Activated CD8-positive, alpha-beta memory T cell treated with anti-CD3 and anti-CD28 coated beads, Interleukin-2, amount 10 ng/mL, durations not matched to agents 7 days and 5 days (primary cell): ENCODE measurements around the gene ZNF326. TPM values are rescaled to one million over a fixed set of nuclear protein-coding genes. Genes with fewer than 3 reads are reported as not detected.
A peak's percentile ranks its signal among the peaks of the same experiment; 100 is the strongest.

Source experiments
- ATAC-seq: fragments of 150-1000 bp; cut with Tn5 transposase; one replicate; pipeline ENCODE4 v1.10.0; 2021; ENCODE audit warnings: moderate library complexity
- CTCF ChIA-PET: fragments of 350-600 bp; sonication (Branson Sonifier 250); formaldehyde crosslinking; loops from one replicate; lab custom pipeline; 2021; ENCODE audit warnings: antibody characterized with exemption; lab: Charles Lee
- DNase-seq: peaks from one replicate; pipeline ENCODE4 v3.0.0-alpha.2; 2020
- H3K27ac Mint-ChIP-seq: one replicate; pipeline ENCODE4 v1.8.0; 2021; ENCODE audit warnings: mild to moderate bottlenecking, mixed read lengths
- H3K27me3 Mint-ChIP-seq: one replicate; pipeline ENCODE4 v1.8.0; 2021; ENCODE audit warnings: mixed read lengths
- H3K36me3 Mint-ChIP-seq: one replicate; pipeline ENCODE4 v1.8.0; 2021; ENCODE audit warnings: mild to moderate bottlenecking, mixed read lengths
- H3K4me1 Mint-ChIP-seq: one replicate; pipeline ENCODE4 v1.8.0; 2021; ENCODE audit warnings: mixed read lengths
- H3K4me3 Mint-ChIP-seq: one replicate; pipeline ENCODE4 v1.8.0; 2021; ENCODE audit warnings: mild to moderate bottlenecking, moderate library complexity, mixed read lengths
- H3K9me3 Mint-ChIP-seq: one replicate; pipeline ENCODE4 v1.8.0; 2022; ENCODE audit warnings: low read depth, mixed read lengths
- total RNA-seq, 2 experiments: library from RNA; stranded (reverse); gene quantifications; one replicate each; pipeline ENCODE4 v1.2.3, GENCODE V29; 2021

Gene ZNF326
- total RNA-seq, 2 experiments from 2014 or later: 16.3 to 19.9 TPM

DNA sequence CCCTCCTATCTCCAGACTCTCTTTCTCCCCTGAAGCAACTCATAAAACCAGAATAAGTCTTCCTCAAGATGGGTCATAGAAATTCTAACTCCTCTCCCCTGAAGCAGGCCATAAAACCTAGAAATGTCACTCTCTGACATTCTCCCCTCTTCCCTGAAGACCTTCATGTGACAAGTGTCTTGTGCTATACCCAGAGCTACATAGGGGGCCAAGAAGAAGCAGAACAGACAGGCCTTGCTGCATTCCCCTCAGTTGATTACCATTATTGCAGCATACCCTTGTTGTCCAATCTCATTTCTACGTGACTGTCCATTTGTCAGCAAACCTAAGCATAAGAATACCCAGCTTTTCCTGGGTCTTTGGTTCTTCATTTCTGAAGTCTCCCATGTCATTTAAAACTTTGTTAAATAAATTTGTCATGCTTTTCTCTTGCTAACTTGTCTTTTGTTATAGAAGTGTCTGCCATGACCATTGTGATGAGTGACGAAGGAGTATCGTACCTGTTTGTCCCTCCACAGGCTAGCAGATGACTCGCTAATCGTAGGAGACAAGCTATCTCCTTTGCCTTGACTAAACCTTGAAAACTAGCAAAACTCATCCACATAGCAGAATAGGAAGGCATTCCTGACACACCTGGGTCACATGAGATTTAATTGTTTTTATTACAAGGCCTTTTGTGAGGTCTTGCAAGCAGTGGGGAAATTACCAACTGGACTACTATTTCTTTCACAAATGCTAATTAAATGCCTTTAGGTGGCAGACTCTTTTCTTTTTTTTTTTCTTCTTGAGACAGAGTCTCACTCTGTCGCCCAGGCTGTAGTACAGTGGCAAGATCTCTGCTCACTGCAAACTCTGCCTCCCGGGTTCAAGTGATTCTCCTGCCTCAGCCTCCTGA lies 39.4 kb upstream of the ZNF326 start:
- ATAC-seq (no peak), DNase-seq (no peak)
- no peaks in the 10 kb centered on the region for H3K27me3 Mint-ChIP-seq
- H3K4me3 Mint-ChIP-seq: no peak overlapping the region
- CTCF ChIA-PET: no interaction called here
- no peak overlapping the region for H3K27ac Mint-ChIP-seq
- H3K4me1 Mint-ChIP-seq: peaks cover 24% of the 10 kb centered on the region
- peaks cover 2% of the 10 kb centered on the region for H3K36me3 Mint-ChIP-seq
- peaks cover 6% of the 10 kb centered on the region for H3K9me3 Mint-ChIP-seq

DNA sequence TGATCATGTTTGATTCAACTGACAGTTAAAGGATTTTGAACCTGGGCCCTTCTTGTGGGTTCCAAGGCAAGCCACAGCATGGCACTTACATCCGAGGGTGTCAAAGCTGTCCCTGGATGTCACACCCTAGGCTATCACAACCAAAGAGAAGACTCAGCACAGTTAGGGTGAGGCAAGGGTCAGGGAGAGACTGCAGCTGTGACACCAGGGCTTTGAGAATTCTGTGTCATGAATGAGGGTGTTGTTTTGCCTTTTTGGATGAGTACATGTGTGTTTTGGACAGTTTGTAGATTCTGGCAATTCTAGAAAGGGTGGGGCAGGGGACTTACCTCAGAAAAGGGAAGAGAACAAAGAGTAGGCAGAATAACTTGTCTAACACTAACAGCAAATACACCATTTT lies 37.8 kb upstream of the ZNF326 start:
- no peak overlapping the region for H3K4me3 Mint-ChIP-seq
- H3K9me3 Mint-ChIP-seq: peaks cover 6% of the 10 kb centered on the region
- CTCF ChIA-PET: no interaction called here
- peak; percentile 60 for DNase-seq
- no peaks in the 10 kb centered on the region for H3K27me3 Mint-ChIP-seq
- peak; percentile 69 for ATAC-seq
- no peak overlapping the region for H3K27ac Mint-ChIP-seq
- H3K36me3 Mint-ChIP-seq: peaks cover 2% of the 10 kb centered on the region
- peaks cover 24% of the 10 kb centered on the region for H3K4me1 Mint-ChIP-seq

DNA sequence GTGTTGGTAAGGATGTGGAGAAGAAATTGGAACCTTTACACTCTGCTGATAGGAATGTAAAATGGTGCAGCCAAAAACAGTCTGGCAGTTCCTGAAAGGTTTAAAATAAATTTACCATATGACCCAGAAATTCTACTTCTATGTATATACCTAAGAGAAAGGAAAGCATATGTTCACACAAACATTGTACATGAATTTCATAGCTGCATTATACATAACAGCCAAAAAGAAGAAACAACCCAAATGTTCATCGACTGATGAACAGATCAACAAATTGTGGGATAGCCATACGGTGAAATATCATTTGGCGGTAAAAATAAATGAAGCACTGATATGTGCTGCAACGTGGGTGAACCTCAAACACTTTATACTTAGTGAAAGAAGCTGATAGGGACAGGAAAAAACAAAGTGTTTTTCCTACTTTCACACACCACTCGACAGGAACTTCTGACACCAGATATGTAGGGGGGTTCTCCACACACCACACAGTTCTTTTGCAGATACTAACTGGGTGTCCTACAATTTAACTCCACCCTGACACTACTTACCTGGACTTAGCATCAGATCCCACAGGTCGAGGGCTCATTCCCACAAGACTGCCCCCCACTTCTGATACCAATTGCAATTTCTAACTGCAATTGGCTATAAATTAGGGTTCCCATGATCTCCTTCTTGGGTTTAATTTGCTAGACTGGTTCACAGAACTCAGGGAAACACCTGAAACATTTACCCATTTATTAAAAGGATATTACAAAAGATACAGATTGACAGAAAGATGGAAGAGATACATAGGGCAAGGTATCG lies 35.9 kb upstream of the ZNF326 start:
- CTCF ChIA-PET: no interaction called here

DNA sequence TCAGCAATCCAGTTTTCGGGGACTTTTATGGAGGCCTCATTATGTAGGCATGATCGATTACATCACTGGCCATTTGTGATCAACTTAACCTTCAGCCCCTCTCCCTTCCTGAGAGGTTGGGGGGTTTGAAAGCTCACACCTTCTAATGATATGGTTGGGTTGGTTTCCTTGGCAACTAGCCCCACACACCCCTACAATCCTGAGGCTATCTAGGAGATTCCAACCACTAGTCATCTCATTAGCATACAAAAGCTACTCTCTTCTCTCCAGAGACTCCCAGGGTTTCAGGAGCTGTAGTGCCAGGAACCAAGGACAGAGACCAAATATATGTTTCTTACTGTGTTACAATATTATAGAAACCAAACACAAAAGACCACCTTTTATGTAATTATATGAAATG lies 35.2 kb upstream of the ZNF326 start:
- Mint-ChIP-seq H3K27me3 (peaks cover 9% of the 10 kb centered on the region), H3K36me3 (peaks cover 2% of the 10 kb centered on the region), H3K27ac (no peak overlapping the region), H3K9me3 (peaks cover 6% of the 10 kb centered on the region), H3K4me1 (peaks cover 12% of the 10 kb centered on the region), H3K4me3 (no peak overlapping the region)
- no peak for ATAC-seq
- DNase-seq: no peak
- CTCF ChIA-PET: no interaction called here

More for the DNA sequence above, 35.9 kb upstream of the ZNF326 start:
- Mint-ChIP-seq H3K27me3 (peaks cover 6% of the 10 kb centered on the region), H3K27ac (no peak overlapping the region), H3K36me3 (peaks cover 2% of the 10 kb centered on the region), H3K9me3 (peaks cover 6% of the 10 kb centered on the region), H3K4me1 (peaks cover 12% of the 10 kb centered on the region), H3K4me3 (no peak overlapping the region)
- DNase-seq (no peak), ATAC-seq (no peak)

DNA sequence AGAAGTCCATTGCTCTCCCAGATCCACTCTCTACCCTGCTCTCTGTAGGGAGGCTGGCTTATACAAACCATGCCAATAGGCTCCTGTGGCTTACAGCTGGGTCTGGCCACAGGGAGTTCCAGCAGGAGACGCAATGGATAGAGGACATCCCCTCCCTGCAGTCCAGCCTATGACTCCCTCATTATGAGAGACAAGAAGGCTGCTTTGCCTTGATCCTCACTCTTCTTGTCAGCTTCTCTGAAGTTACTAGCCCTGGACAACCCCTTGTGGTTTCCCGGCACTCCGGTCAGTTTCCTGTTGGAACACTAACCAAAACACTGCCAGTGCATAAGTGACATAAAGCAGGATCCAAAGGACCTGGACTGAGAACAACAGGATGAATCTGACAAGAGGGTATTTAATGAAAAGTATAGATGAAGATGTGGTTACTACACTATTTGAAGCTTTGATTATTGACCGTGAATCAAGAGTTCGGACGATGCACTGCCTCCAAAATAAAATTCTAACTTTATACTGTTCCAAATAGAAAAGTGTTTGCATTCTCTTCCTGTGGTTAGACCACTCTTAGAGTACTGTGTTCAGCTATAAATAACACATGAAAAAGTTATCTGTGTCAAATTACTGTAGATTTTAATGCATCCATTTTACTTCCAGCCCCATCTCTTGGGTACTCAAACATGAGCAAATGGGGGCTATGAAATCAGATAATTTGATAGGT lies 32.7 kb upstream of the ZNF326 start:
- ATAC-seq (no peak), DNase-seq (no peak)
- Mint-ChIP-seq H3K36me3 (peaks cover 2% of the 10 kb centered on the region), H3K4me3 (no peak overlapping the region), H3K27ac (no peak overlapping the region), H3K9me3 (peaks cover 6% of the 10 kb centered on the region), H3K27me3 (peaks cover 21% of the 10 kb centered on the region), H3K4me1 (peaks cover 8% of the 10 kb centered on the region)
- CTCF ChIA-PET: no interaction called here

DNA sequence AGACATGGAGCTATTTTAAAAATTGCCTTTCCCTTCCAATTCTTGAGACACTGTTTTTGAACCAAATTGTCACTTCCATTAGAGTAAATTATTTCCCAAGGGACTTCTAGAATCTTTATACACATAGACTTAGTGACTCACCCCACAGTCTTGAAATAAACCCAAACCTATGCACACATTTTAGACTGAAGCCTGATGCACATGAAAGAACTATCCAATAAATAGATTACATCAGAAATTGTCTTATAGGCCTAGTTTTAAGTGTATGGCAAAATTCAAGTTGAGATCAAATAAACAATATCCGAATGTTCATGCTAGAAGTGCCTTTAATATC lies 32.2 kb upstream of the ZNF326 start:
- no peak overlapping the region for H3K27ac Mint-ChIP-seq
- H3K36me3 Mint-ChIP-seq: peaks cover 2% of the 10 kb centered on the region
- H3K27me3 Mint-ChIP-seq: peaks cover 21% of the 10 kb centered on the region
- ATAC-seq: no peak
- H3K4me1 Mint-ChIP-seq: peaks cover 5% of the 10 kb centered on the region
- H3K4me3 Mint-ChIP-seq: no peak overlapping the region
- H3K9me3 Mint-ChIP-seq: peaks cover 6% of the 10 kb centered on the region
- DNase-seq: no peak
- CTCF ChIA-PET: no interaction called here

DNA sequence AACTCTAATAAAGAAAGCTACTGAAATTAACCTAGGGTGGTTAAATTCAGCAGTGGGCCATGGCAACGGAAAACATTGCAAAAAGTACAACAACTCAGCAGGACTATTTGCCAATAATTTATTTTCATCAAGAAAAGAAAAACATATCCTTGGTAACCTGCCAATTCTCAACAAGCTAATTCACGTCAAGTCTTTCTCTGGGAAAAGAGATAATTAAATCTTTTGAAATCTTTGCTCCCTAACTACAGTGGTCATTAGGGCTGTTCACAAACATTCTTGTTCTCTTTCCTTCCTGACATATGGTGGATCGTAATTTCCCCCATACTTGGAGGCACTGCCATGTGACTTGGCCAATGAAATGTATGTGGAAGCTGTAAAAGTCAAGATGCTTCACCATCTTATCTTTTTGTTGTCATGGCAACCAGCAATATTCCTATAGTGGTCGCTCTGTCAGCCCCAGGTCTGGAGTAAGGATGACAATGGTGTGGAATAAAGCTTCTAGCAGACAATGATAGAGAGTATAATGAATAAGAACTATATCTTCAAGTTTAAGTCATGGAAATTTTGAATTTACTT lies 29.6 kb upstream of the ZNF326 start:
- no peaks in the 10 kb centered on the region for H3K36me3 Mint-ChIP-seq
- no peaks in the 10 kb centered on the region for H3K9me3 Mint-ChIP-seq
- no peak overlapping the region for H3K4me3 Mint-ChIP-seq
- H3K4me1 Mint-ChIP-seq: peaks cover 3% of the 10 kb centered on the region
- DNase-seq: no peak
- CTCF ChIA-PET: interaction anchor here (0.7 kb wide), 1 partner anchor 61 kb away, joined by 3 read pairs; no protein-coding TSS in a partner anchor
- peaks cover 21% of the 10 kb centered on the region for H3K27me3 Mint-ChIP-seq
- ATAC-seq: no peak
- H3K27ac Mint-ChIP-seq: no peak overlapping the region

DNA sequence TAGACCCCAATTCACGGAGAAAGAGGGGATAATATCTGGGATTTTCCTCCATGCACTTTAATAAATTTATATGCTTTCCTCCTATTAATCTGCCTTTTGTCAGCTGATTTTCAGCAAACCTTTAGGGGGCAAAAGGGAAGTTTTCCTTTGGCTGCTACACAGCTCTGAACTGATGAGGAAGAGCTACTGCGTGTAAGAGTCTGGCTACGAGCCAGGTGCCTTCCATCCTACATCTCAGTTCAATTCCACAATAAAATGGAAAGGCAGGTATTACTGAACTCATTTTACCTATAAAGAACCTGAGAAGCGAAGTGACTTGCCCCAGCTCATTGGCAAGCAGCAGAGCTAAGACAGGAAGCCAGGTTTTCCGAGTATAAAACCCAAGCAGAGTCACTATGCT lies 28.3 kb upstream of the ZNF326 start:
- CTCF ChIA-PET: no interaction called here
- no peak for DNase-seq
- H3K4me1 Mint-ChIP-seq: peaks cover 3% of the 10 kb centered on the region
- no peaks in the 10 kb centered on the region for H3K36me3 Mint-ChIP-seq
- H3K4me3 Mint-ChIP-seq: no peak overlapping the region
- no peaks in the 10 kb centered on the region for H3K9me3 Mint-ChIP-seq
- H3K27ac Mint-ChIP-seq: no peak overlapping the region
- peaks cover 21% of the 10 kb centered on the region for H3K27me3 Mint-ChIP-seq
- no peak for ATAC-seq

DNA sequence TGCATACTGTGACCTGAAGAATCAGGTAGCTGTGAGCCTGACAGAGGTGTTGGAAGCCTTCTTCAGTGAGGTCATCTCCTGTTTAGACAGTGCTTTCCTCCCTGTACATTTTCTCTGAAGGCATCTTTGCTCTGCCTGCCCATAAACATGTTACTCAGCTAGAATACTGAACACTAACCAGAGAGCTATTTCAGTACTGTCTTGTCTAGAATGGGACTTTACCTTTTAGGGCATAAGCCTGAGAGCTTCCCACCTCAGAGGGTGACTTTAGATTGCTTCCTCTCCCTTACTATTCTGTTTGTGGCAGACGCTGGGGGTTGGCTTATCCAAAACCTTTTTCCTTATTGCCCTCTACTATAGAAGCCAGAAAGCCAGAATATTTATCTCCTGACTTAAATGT lies 23.3 kb upstream of the ZNF326 start:
- peaks cover 1% of the 10 kb centered on the region for H3K27me3 Mint-ChIP-seq
- DNase-seq (no peak), ATAC-seq (no peak)
- no peak overlapping the region for H3K27ac Mint-ChIP-seq
- no peak overlapping the region for H3K4me3 Mint-ChIP-seq
- peaks cover 4% of the 10 kb centered on the region for H3K4me1 Mint-ChIP-seq
- CTCF ChIA-PET: interaction anchor here (1.1 kb wide), 1 partner anchor 15 kb away, joined by 4 read pairs; no protein-coding TSS in a partner anchor
- no peaks in the 10 kb centered on the region for H3K36me3 Mint-ChIP-seq
- no peaks in the 10 kb centered on the region for H3K9me3 Mint-ChIP-seq

DNA sequence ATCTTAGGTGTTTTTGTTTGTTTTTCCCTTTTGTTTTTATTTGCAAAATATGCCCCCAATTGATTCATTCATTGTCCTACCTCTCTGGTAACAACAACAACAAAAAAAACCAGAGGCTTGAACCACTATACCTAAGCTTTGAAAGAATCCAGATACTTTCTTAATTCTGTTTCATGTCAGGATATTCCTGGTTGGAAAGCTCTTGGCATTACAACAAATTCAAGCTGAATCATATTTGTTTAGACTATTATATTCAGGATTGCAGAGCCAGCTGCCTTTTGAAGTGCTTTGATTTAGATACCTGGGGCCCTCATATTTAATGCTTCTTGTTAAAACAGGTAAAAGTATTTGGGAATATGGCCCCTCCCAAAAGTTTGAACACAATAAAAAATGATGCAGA lies 22.9 kb upstream of the ZNF326 start:
- Mint-ChIP-seq H3K9me3 (no peaks in the 10 kb centered on the region), H3K27ac (no peak overlapping the region), H3K36me3 (no peaks in the 10 kb centered on the region), H3K4me3 (no peak overlapping the region), H3K4me1 (peaks cover 4% of the 10 kb centered on the region), H3K27me3 (no peaks in the 10 kb centered on the region)
- no peak for DNase-seq
- CTCF ChIA-PET: interaction anchor here (1.1 kb wide), 1 partner anchor 15 kb away, joined by 4 read pairs; no protein-coding TSS in a partner anchor
- no peak for ATAC-seq

DNA sequence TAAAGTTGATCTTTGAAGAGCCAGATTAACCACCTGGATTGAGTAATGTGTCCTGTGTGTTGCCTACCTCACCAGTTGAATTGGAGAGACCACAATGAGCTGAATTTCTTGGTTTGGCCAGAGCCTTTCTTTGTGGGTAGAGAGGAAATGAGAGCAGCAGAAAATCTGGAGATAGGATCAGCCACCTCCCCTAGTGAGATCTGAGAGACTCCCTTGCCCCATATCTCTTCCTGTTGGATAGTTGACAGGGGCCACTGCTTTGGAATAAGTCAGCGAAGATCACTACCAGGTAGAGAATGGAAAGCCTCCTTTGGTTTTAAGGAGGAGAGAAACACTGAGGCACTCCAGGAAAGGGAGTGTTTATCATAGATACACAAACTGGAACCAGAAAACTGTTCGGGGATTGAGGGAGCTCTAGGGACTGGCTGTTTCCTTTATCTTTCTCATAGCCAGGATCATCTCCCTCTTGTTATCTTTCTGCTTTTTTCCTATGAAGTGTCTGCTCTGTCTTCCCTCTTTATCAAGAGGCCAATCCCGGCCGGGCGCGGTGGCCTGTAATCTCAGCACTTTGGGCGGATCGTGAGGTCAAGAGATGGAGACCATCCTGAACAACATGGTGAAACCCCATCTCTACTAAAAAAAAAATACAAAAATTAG lies 21.3 kb upstream of the ZNF326 start:
- Mint-ChIP-seq H3K9me3 (no peaks in the 10 kb centered on the region), H3K4me3 (no peak overlapping the region), H3K27ac (no peak overlapping the region), H3K36me3 (no peaks in the 10 kb centered on the region), H3K4me1 (peaks cover 4% of the 10 kb centered on the region), H3K27me3 (no peaks in the 10 kb centered on the region)
- CTCF ChIA-PET: no interaction called here
- DNase-seq (no peak), ATAC-seq (no peak)

DNA sequence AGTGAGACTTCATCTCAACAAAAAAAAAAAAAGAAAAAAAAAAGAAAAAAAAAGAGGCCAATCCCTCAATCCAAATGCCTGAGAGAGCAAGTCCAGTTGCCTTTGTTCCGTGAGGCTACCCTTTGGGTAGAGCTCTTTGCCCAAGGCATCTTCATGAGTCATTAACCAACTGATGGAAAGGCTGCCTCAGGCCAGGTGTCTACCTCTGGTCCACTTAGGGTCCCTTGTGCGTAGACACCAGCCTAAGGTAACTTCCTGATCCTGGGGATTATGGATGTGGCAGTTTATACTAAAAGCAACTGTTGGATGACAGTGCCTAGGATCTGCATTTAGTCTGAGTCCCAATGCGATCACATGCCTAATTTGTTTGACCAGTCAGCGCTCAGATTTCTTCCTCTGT lies 20.7 kb upstream of the ZNF326 start:
- ATAC-seq (no peak), DNase-seq (no peak)
- H3K36me3 Mint-ChIP-seq: no peaks in the 10 kb centered on the region
- H3K27ac Mint-ChIP-seq: no peak overlapping the region
- CTCF ChIA-PET: no interaction called here
- H3K4me3 Mint-ChIP-seq: no peak overlapping the region
- no peaks in the 10 kb centered on the region for H3K27me3 Mint-ChIP-seq
- H3K4me1 Mint-ChIP-seq: peaks cover 4% of the 10 kb centered on the region
- no peaks in the 10 kb centered on the region for H3K9me3 Mint-ChIP-seq
